ENCODE data around the gene PARP6.

The PARP6 gene

GRCh38 chr15:72248514-72248913 is 23.8 kb downstream of the PARP6 start:
- H3K27ac ChIP-seq (ENCODE audit: low read depth, low read length): no peak overlapping the region
- H3K4me2 ChIP-seq (ENCODE audit: low read length): no peak overlapping the region
- H3K4me3 ChIP-seq (ENCODE audit: low read length): no peak overlapping the region
- TF ChIP-seq CTCF (IDR thresholded peaks at IDR 0.05; ENCODE audit: low read depth, low read length, poor library complexity, severe bottlenecking): no peak
- no peak for TF ChIP-seq EZH2phosphoT487 (IDR thresholded peaks at IDR 0.05; ENCODE audit: borderline replicate concordance, low read length)
- no peaks in the 10 kb centered on the region for H3K27me3 ChIP-seq (ENCODE audit: control insufficient read depth, low read length)
- no peaks in the 10 kb centered on the region for H3K79me2 ChIP-seq (ENCODE audit: control insufficient read depth, low read length)
- H3K4me1 ChIP-seq (ENCODE audit: control insufficient read depth, low read length): no peaks in the 10 kb centered on the region
- no peaks in the 10 kb centered on the region for H4K20me1 ChIP-seq (ENCODE audit: control insufficient read depth, insufficient read depth, low read depth, low read length)
- H3F3A ChIP-seq (ENCODE audit: control insufficient read depth, insufficient read depth): no peaks in the 10 kb centered on the region
- peaks cover 62% of the 10 kb centered on the region for H3K36me3 ChIP-seq (ENCODE audit: control insufficient read depth, low read length)
- no peaks in the 10 kb centered on the region for H3K9me2 ChIP-seq (replicated peaks; ENCODE audit: control insufficient read depth, low read length)
- H3K9me3 ChIP-seq (ENCODE audit: control insufficient read depth, insufficient read depth, low read length): no peaks in the 10 kb centered on the region

GRCh38 chr15:72242775-72243370 is 29.5 kb downstream of the PARP6 start:
- Histone ChIP-seq H3K27ac (ENCODE audit: low read depth, low read length) (no peak overlapping the region), H3K4me3 (ENCODE audit: low read length) (no peak overlapping the region), H3K4me2 (ENCODE audit: low read length) (no peak overlapping the region), H4K20me1 (ENCODE audit: control insufficient read depth, insufficient read depth, low read depth, low read length) (no peaks in the 10 kb centered on the region), H3K36me3 (ENCODE audit: control insufficient read depth, low read length) (peaks cover 49% of the 10 kb centered on the region), H3F3A (ENCODE audit: control insufficient read depth, insufficient read depth) (0 out of 2 replicates have a peak, but pooled peaks cover 3% of the 10 kb centered on the region), H3K27me3 (ENCODE audit: control insufficient read depth, low read length) (no peaks in the 10 kb centered on the region), H3K4me1 (ENCODE audit: control insufficient read depth, low read length) (no peaks in the 10 kb centered on the region), H3K79me2 (ENCODE audit: control insufficient read depth, low read length) (no peaks in the 10 kb centered on the region), H3K9me3 (ENCODE audit: control insufficient read depth, insufficient read depth, low read length) (no peaks in the 10 kb centered on the region), H3K9me2 (replicated peaks; ENCODE audit: control insufficient read depth, low read length) (no peaks in the 10 kb centered on the region)
- no peak for TF ChIP-seq EZH2phosphoT487 (IDR thresholded peaks at IDR 0.05; ENCODE audit: borderline replicate concordance, low read length)
- no peak for TF ChIP-seq CTCF (IDR thresholded peaks at IDR 0.05; ENCODE audit: low read depth, low read length, poor library complexity, severe bottlenecking)

GRCh38 chr15:72239652-72240051 is 32.7 kb downstream of the PARP6 start:
- Histone ChIP-seq H3K27ac (ENCODE audit: low read depth, low read length) (no peak overlapping the region), H3F3A (ENCODE audit: control insufficient read depth, insufficient read depth) (0 out of 2 replicates have a peak, but pooled peaks cover 3% of the 10 kb centered on the region), H3K9me3 (ENCODE audit: control insufficient read depth, insufficient read depth, low read length) (no peaks in the 10 kb centered on the region), H3K27me3 (ENCODE audit: control insufficient read depth, low read length) (no peaks in the 10 kb centered on the region), H3K4me3 (ENCODE audit: low read length) (no peak overlapping the region), H3K36me3 (ENCODE audit: control insufficient read depth, low read length) (peaks cover 47% of the 10 kb centered on the region), H3K4me1 (ENCODE audit: control insufficient read depth, low read length) (no peaks in the 10 kb centered on the region), H3K4me2 (ENCODE audit: low read length) (no peak overlapping the region), H4K20me1 (ENCODE audit: control insufficient read depth, insufficient read depth, low read depth, low read length) (no peaks in the 10 kb centered on the region), H3K9me2 (replicated peaks; ENCODE audit: control insufficient read depth, low read length) (no peaks in the 10 kb centered on the region), H3K79me2 (ENCODE audit: control insufficient read depth, low read length) (no peaks in the 10 kb centered on the region)
- TF ChIP-seq EZH2phosphoT487 (IDR thresholded peaks at IDR 0.05; ENCODE audit: borderline replicate concordance, low read length) (no peak), CTCF (IDR thresholded peaks at IDR 0.05; ENCODE audit: low read depth, low read length, poor library complexity, severe bottlenecking) (no peak)
